HFF-Myc (cell line): ENCODE data around the gene MCEE.

Experiments used
- DNase-seq: peaks from one replicate; pipeline ENCODE4 v3.0.0-alpha.2; 2011; ENCODE audit warnings: low read depth; ENCODE audit errors: extremely low read depth
- H3K4me3 ChIP-seq: replicated peaks from 2 replicates; pipeline ENCODE4 v1.5.1; 2011; ENCODE audit warnings: low read depth, mild to moderate bottlenecking, control low read depth, low read length
- CTCF ChIP-seq: IDR thresholded peaks from 2 replicates; pipeline ENCODE4 v1.5.1; 2012; ENCODE audit warnings: mild to moderate bottlenecking, low read depth, low read length, control low read depth; ENCODE audit errors: missing control alignments

The MCEE gene

GRCh38 chr2:71060871-71061270 lies 69.2 kb downstream of the MCEE start:
- no peak for DNase-seq
- no peak for TF ChIP-seq CTCF
- no peak overlapping the region for H3K4me3 ChIP-seq

GRCh38 chr2:71060211-71060610 lies 69.8 kb downstream of the MCEE start:
- no peak for DNase-seq
- no peak for TF ChIP-seq CTCF
- no peak overlapping the region for H3K4me3 ChIP-seq
